H1 (cell line): Measurements from ENCODE around the gene PCDH9. TPM values are rescaled to one million over a fixed set of nuclear protein-coding genes. Genes with fewer than 3 reads are reported as not detected.

ENCODE experiments used
- CTCF ChIA-PET: fragments of 300-600 bp; sonication (Branson Sonifier 250); formaldehyde crosslinking; loops from one replicate; lab custom pipeline; 2021; ENCODE audit not compliant: partially characterized antibody; lab: Charles Lee
- POLR2A ChIA-PET: fragments of 300-600 bp; sonication (Branson Sonifier 250); formaldehyde crosslinking; loops from one replicate; lab custom pipeline; 2021; ENCODE audit warnings: inconsistent platforms; ENCODE audit not compliant: partially characterized antibody; lab: Charles Lee
- DNase-seq, 2 experiments: peaks; one replicate each; pipeline versions ENCODE4 v3.0.0 to v3.0.0-alpha.2; 2010 to 2022; ENCODE audit warnings: low spot score in 2 of 2, low read depth in 1 of 2, mixed read lengths in 1 of 2
- FAIRE-seq: peaks from 2 replicates; lab custom pipeline; 2011; peaks lifted over from hg19 to GRCh38; lab: Jason Lieb, UNC
- H2AFZ ChIP-seq: 2 replicates; pipeline ENCODE4 v1.8.1; 2012; ENCODE audit warnings: low read length, inconsistent platforms
- H2AK5ac ChIP-seq: 2 replicates; pipeline ENCODE4 v1.6.1; 2013; ENCODE audit warnings: low read depth, low read length
- H2BK120ac ChIP-seq: replicated peaks from 2 replicates; pipeline ENCODE3; 2013; ENCODE audit warnings: low read depth, low read length, inconsistent platforms
- H2BK12ac ChIP-seq: 2 replicates; pipeline ENCODE4 v1.6.1; 2013; ENCODE audit warnings: low read depth, low read length
- H2BK15ac ChIP-seq: 2 replicates; pipeline ENCODE4 v1.6.1; 2013; ENCODE audit warnings: low read length
- H2BK20ac ChIP-seq: 2 replicates; pipeline ENCODE4 v1.6.1; 2013; ENCODE audit warnings: low read length
- H2BK5ac ChIP-seq: 2 replicates; pipeline ENCODE4 v1.6.1; 2013; ENCODE audit warnings: low read depth, low read length
- H3K14ac ChIP-seq: 2 replicates; pipeline ENCODE4 v1.6.1; 2013; ENCODE audit warnings: inconsistent platforms; ENCODE audit not compliant: insufficient read length
- H3K18ac ChIP-seq: 2 replicates; pipeline ENCODE4 v1.6.1; 2013; ENCODE audit warnings: low read length; ENCODE audit errors: extremely low read depth
- H3K23ac ChIP-seq: 2 replicates; pipeline ENCODE4 v1.6.1; 2013; ENCODE audit warnings: inconsistent platforms; ENCODE audit not compliant: insufficient read length
- H3K23me2 ChIP-seq: 2 replicates; pipeline ENCODE4 v1.6.1; 2013; ENCODE audit warnings: low read depth, low read length
- H3K27ac ChIP-seq: 2 replicates; pipeline ENCODE4 v1.6.1; 2011; ENCODE audit warnings: low read depth, low read length, inconsistent platforms
- H3K27me3 ChIP-seq, 4 experiments: replicated peaks in 1 of 4; 1 replicate in 1 of 4; 2 replicates in 3 of 4; pipeline versions ENCODE4 v1.6.1 to v1.8.1; 2011 to 2013; ENCODE audit warnings: low read length in 3 of 4, mild to moderate bottlenecking in 3 of 4, inconsistent platforms in 2 of 4, mixed read lengths in 2 of 4, moderate library complexity in 1 of 4; ENCODE audit not compliant: control insufficient read depth in 3 of 4, insufficient read depth in 3 of 4; ENCODE audit errors: extremely low read depth in 1 of 4
- H3K36me3 ChIP-seq, 4 experiments: 2 replicates each; pipeline versions ENCODE4 v1.6.1 to v1.8.1; 2011 to 2013; ENCODE audit warnings: mild to moderate bottlenecking in 4 of 4, low read length in 3 of 4, moderate library complexity in 2 of 4, control low read depth in 1 of 4, inconsistent platforms in 1 of 4; ENCODE audit not compliant: insufficient read depth in 4 of 4, control insufficient read depth in 2 of 4
- H3K4ac ChIP-seq: replicated peaks from 2 replicates; pipeline ENCODE3; 2013; ENCODE audit warnings: low read length, low read depth, mixed read lengths, inconsistent platforms; ENCODE audit not compliant: insufficient read length
- H3K4me1 ChIP-seq, 4 experiments: replicated peaks in 1 of 4; 1 replicate in 1 of 4; 2 replicates in 3 of 4; pipeline versions ENCODE4 v1.6.1 to v1.8.1; 2011 to 2013; ENCODE audit warnings: low read length in 3 of 4, inconsistent platforms in 2 of 4, mixed read lengths in 1 of 4; ENCODE audit not compliant: insufficient read depth in 4 of 4, control insufficient read depth in 3 of 4
- H3K4me2 ChIP-seq, 2 experiments: 2 replicates each; pipeline versions ENCODE4 v1.6.1 to v1.8.1; 2011 to 2013; ENCODE audit warnings: low read depth in 2 of 2, low read length in 2 of 2, control low read depth in 1 of 2, inconsistent platforms in 1 of 2, mild to moderate bottlenecking in 1 of 2; ENCODE audit not compliant: insufficient read depth in 1 of 2
- H3K4me3 ChIP-seq, 4 experiments: fragments of 200-600, 300-600 bp in 1 of 4; sonication (generic), shearing (Covaris generic), sonication (Bioruptor Twin) in 1 of 4; 2 replicates each; pipeline versions ENCODE4 v1.5.1 to v1.8.1; 2011 to 2016; ENCODE audit warnings: low read length in 4 of 4, low read depth in 3 of 4, control low read depth in 2 of 4, inconsistent platforms in 2 of 4, mild to moderate bottlenecking in 2 of 4, mixed read lengths in 1 of 4, moderate library complexity in 1 of 4; ENCODE audit not compliant: insufficient read depth in 2 of 4; ENCODE audit errors: extremely low read depth in 1 of 4
- H3K56ac ChIP-seq: replicated peaks from 2 replicates; pipeline ENCODE3; 2013; ENCODE audit warnings: low read depth, mild to moderate bottlenecking, mixed read lengths, low read length, inconsistent platforms; ENCODE audit not compliant: insufficient read length
- H3K79me1 ChIP-seq: 2 replicates; pipeline ENCODE4 v1.6.1; 2013; ENCODE audit warnings: low read depth, low read length, control low read depth
- H3K79me2 ChIP-seq, 2 experiments: 2 replicates each; pipeline versions ENCODE4 v1.6.1 to v1.8.1; 2012 to 2013; ENCODE audit warnings: low read length in 2 of 2, mild to moderate bottlenecking in 2 of 2, inconsistent platforms in 1 of 2; ENCODE audit not compliant: insufficient read depth in 2 of 2, control insufficient read depth in 1 of 2
- H3K9ac ChIP-seq, 4 experiments: replicated peaks in 1 of 4; 1 replicate in 1 of 4; 2 replicates in 3 of 4; pipeline versions ENCODE4 v1.6.1 to v1.8.1; 2011 to 2013; ENCODE audit warnings: low read depth in 3 of 4, low read length in 3 of 4, control low read depth in 2 of 4, mild to moderate bottlenecking in 2 of 4, moderate library complexity in 2 of 4, inconsistent platforms in 1 of 4; ENCODE audit errors: extremely low read depth in 1 of 4
- H3K9me3 ChIP-seq, 2 experiments: 2 replicates each; pipeline versions ENCODE4 v1.6.1 to v1.8.1; 2012 to 2013; ENCODE audit warnings: mild to moderate bottlenecking in 2 of 2, moderate library complexity in 2 of 2, control low read depth in 1 of 2, inconsistent platforms in 1 of 2, low read depth in 1 of 2, low read length in 1 of 2, mixed read lengths in 1 of 2; ENCODE audit not compliant: insufficient read depth in 2 of 2
- H4K20me1 ChIP-seq, 2 experiments: replicated peaks in 1 of 2; 2 replicates each; pipeline versions ENCODE3 to v1.8.1; 2011 to 2013; ENCODE audit warnings: inconsistent platforms in 2 of 2, low read length in 2 of 2, mild to moderate bottlenecking in 1 of 2; ENCODE audit not compliant: insufficient read depth in 2 of 2, control insufficient read depth in 1 of 2
- H4K5ac ChIP-seq: 2 replicates; pipeline ENCODE4 v1.6.1; 2013; ENCODE audit warnings: low read length, low read depth, mixed read lengths, inconsistent platforms; ENCODE audit not compliant: insufficient read length
- H4K8ac ChIP-seq: 2 replicates; pipeline ENCODE4 v1.8.0; 2013; ENCODE audit warnings: mild to moderate bottlenecking, moderate library complexity, low read length, inconsistent platforms; ENCODE audit not compliant: insufficient read depth; ENCODE audit errors: extremely low read depth
- H4K91ac ChIP-seq: replicated peaks from 2 replicates; pipeline ENCODE3; 2013; ENCODE audit warnings: low read length, mixed read lengths, inconsistent platforms; ENCODE audit not compliant: insufficient read length
- USF2 ChIP-seq: IDR thresholded peaks from 2 replicates; pipeline ENCODE4 v1.6.1; 2011; ENCODE audit warnings: low read length, improper control_type of control experiment
- WGBS, 2 experiments: shearing (Covaris generic) in 1 of 2; methylation state at CpG; one replicate each; pipeline versions ENCODE4 v1.1.6 to v1.1.7; 2013 to 2015; ENCODE audit warnings: low lambda C conversion rate in 2 of 2, mixed read lengths in 2 of 2, inconsistent platforms in 1 of 2, low coverage in 1 of 2, missing lambda C conversion rate in 1 of 2; ENCODE audit not compliant: insufficient replicate concordance in 2 of 2, insufficient coverage in 1 of 2, insufficient read length in 1 of 2; ENCODE audit errors: extremely low coverage in 1 of 2, missing lambda C conversion rate in 1 of 2; 5-methylcytosine and 5-hydroxymethylcytosine counted together
- polyA plus RNA-seq, 7 experiments: library from polyadenylated mRNA; depleted of rRNA in 3 of 7; stranded (reverse) in 5 of 7; unstranded in 2 of 7; fragments of >200 nt in 5 of 7; fragments of 200-250 nt in 2 of 7; gene quantifications; 1 replicate in 5 of 7; 2 replicates in 1 of 7; 4 replicates in 1 of 7; pipeline versions ENCODE4 v1.2.1 to v1.2.3, GENCODE V29; 2011 to 2013; ENCODE audit warnings: missing spikeins in 2 of 7, mixed read lengths in 2 of 7
- total RNA-seq: library from RNA; stranded (reverse); fragmentation: NEBNext Ultra II Directional; extraction: Animal tissue kit (Norgen Biotek cat#: 25700); gene quantifications from 2 replicates; pipeline ENCODE4 v1.2.1, GENCODE V29; 2021

PCDH9 gene
- total and polyA plus RNA-seq, 2 of the 8 experiments (the other 6 are each of a cell fraction or from before 2014, with no cell fraction given): 0.12 to 0.60 TPM

- Histone ChIP-seq H3K27ac (no peak overlapping the region), H2BK20ac (no peak overlapping the region), H3K14ac (no peak overlapping the region), H2BK120ac (no peak overlapping the region), H3K4me1 (peaks cover 0 to 2% (median 0%) of the 10 kb centered on the region in 4 experiments; a peak in 1 of 7 replicates), H3K27me3 (no peaks in the 10 kb centered on the region), H2AK5ac (no peak overlapping the region), H3K56ac (no peak overlapping the region), H3K79me1 (no peaks in the 10 kb centered on the region), H4K8ac (no peak overlapping the region), H3K4ac (no peak overlapping the region), H3K4me3 (no peak overlapping the region), H2BK15ac (no peak overlapping the region), H2BK5ac (no peak overlapping the region), H3K23me2 (no peaks in the 10 kb centered on the region), H4K20me1 (no peaks in the 10 kb centered on the region), H4K5ac (no peak overlapping the region), H3K9ac (no peak overlapping the region), H3K23ac (no peak overlapping the region), H3K9me3 (no peaks in the 10 kb centered on the region), H3K4me2 (no peak overlapping the region), H2AFZ (no peak overlapping the region), H3K36me3 (no peaks in the 10 kb centered on the region), H3K79me2 (no peaks in the 10 kb centered on the region), H3K18ac (no peak overlapping the region), H4K91ac (no peak overlapping the region), H2BK12ac (no peak overlapping the region)
- FAIRE-seq (no peak), DNase-seq (no peak)
- TF ChIP-seq USF2: no peak
- ChIA-PET POLR2A (no interaction called here), CTCF (no interaction called here)
- 82% methylated on average over 1 of the region's 1 CpG; no CpG with 5 or more reads in 1 of the 2 experiments for WGBS, 2 experiments
Measured at GRCh38 chr13:66509175-66509574, 721.0 kb downstream of the PCDH9 start.
